ENCODE results near the gene TMEM19. TPM values are rescaled to one million over a fixed set of nuclear protein-coding genes. Genes with fewer than 3 reads are reported as not detected.

Gene TMEM19
- total RNA-seq, 1 donor from 2014 or later: 46.7 TPM

GRCh38 chr12:71671311-71671710 is 14.6 kb upstream of the TMEM19 start:
- intact Hi-C loops (cut with micrococcal nuclease): no loop called here
- H3K27ac Mint-ChIP-seq: no peak overlapping the region
- H3K9me3 Mint-ChIP-seq: no peaks in the 10 kb centered on the region
- CTCF ChIA-PET: no interaction called here
- peaks cover 3% of the 10 kb centered on the region for H3K36me3 Mint-ChIP-seq (ENCODE audit: low read depth)
- ATAC-seq (ENCODE audit: low read depth): no peak
- H3K27me3 Mint-ChIP-seq: no peaks in the 10 kb centered on the region
- POLR2A ChIA-PET: interaction anchor here (0.6 kb wide), 1 partner anchor 27 kb away, joined by 3 read pairs; no protein-coding TSS in a partner anchor
- TF ChIP-seq, protein P1, sequence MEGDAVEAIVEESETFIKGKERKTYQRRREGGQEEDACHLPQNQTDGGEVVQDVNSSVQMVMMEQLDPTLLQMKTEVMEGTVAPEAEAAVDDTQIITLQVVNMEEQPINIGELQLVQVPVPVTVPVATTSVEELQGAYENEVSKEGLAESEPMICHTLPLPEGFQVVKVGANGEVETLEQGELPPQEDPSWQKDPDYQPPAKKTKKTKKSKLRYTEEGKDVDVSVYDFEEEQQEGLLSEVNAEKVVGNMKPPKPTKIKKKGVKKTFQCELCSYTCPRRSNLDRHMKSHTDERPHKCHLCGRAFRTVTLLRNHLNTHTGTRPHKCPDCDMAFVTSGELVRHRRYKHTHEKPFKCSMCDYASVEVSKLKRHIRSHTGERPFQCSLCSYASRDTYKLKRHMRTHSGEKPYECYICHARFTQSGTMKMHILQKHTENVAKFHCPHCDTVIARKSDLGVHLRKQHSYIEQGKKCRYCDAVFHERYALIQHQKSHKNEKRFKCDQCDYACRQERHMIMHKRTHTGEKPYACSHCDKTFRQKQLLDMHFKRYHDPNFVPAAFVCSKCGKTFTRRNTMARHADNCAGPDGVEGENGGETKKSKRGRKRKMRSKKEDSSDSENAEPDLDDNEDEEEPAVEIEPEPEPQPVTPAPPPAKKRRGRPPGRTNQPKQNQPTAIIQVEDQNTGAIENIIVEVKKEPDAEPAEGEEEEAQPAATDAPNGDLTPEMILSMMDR (IDR thresholded peaks at IDR 0.05): no peak
- H3K4me1 Mint-ChIP-seq: peaks cover 8% of the 10 kb centered on the region
- no peak overlapping the region for H3K4me3 Mint-ChIP-seq
- no peak for DNase-seq

DNA sequence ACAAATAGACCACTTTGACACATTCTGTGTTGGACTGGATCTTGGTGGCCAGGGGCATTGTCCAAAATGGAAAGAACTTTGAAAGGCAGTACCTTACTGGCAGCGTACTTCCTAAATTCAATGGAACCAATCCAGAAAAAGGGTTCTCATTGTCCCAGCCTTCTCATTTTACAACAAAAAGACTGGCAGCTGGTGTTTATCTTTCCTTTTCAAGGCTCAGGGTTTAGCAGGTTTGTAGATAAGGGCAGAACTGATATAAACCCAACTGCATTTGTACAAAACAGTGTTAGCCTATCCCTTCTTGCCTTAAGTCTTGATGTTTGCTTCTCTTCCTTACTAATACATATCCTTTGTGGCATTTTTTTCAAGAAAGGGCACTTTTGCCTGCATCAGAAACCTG is 14.1 kb upstream of the TMEM19 start:
- no peaks in the 10 kb centered on the region for H3K27me3 Mint-ChIP-seq
- H3K27ac Mint-ChIP-seq: no peak overlapping the region

GRCh38 chr12:71682466-71682865 is 3.4 kb upstream of the TMEM19 start:
- no peaks in the 10 kb centered on the region for H3K9me3 Mint-ChIP-seq
- peaks cover 21% of the 10 kb centered on the region for H3K4me1 Mint-ChIP-seq
- ATAC-seq (ENCODE audit: low read depth): no peak
- intact Hi-C loops (cut with micrococcal nuclease): no loop called here
- no peak for DNase-seq
- H3K27me3 Mint-ChIP-seq: no peaks in the 10 kb centered on the region
- no peak overlapping the region for H3K4me3 Mint-ChIP-seq
- H3K36me3 Mint-ChIP-seq (ENCODE audit: low read depth): peaks cover 4% of the 10 kb centered on the region
- TF ChIP-seq, protein P1 (IDR thresholded peaks at IDR 0.05): no peak
- ChIA-PET CTCF (no interaction called here), POLR2A (no interaction called here)
- H3K27ac Mint-ChIP-seq: no peak overlapping the region

More for the DNA sequence above, 14.1 kb upstream of the TMEM19 start:
- intact Hi-C loops (cut with micrococcal nuclease): no loop called here
- TF ChIP-seq, protein P1 (IDR thresholded peaks at IDR 0.05): no peak
- ATAC-seq (ENCODE audit: low read depth) (no peak), DNase-seq (no peak)
- ChIA-PET POLR2A (no interaction called here), CTCF (interaction anchor here (1.1 kb wide), 1 partner anchor 14 kb away, joined by 4 read pairs; the partner anchor contains the start of gene TMEM19)
- peaks cover 8% of the 10 kb centered on the region for H3K36me3 Mint-ChIP-seq (ENCODE audit: low read depth)
- H3K4me3 Mint-ChIP-seq: no peak overlapping the region
- H3K9me3 Mint-ChIP-seq: no peaks in the 10 kb centered on the region
- H3K4me1 Mint-ChIP-seq: peaks cover 7% of the 10 kb centered on the region

GRCh38 chr12:71683633-71684032 is 2.2 kb upstream of the TMEM19 start:
- H3K36me3 Mint-ChIP-seq (ENCODE audit: low read depth): peaks cover 7% of the 10 kb centered on the region
- ChIA-PET POLR2A (interaction anchor here (4.9 to 8.1 kb wide), 3 partner anchors 15 to 72 kb away, joined by 48 to 232 read pairs (median 72); partner anchors contain the start of genes RAB21, THAP2 and ZFC3H1), CTCF (interaction anchor here (2.4 to 5.4 kb wide), 2 partner anchors 47 to 63 kb away, joined by 9 to 81 read pairs; no protein-coding TSS in a partner anchor)
- DNase-seq (no peak), ATAC-seq (ENCODE audit: low read depth) (no peak)
- H3K4me1 Mint-ChIP-seq: peaks cover 32% of the 10 kb centered on the region
- no peak overlapping the region for H3K27ac Mint-ChIP-seq
- TF ChIP-seq, protein P1 (IDR thresholded peaks at IDR 0.05): no peak
- no peaks in the 10 kb centered on the region for H3K9me3 Mint-ChIP-seq
- intact Hi-C loops (cut with micrococcal nuclease): no loop called here
- no peak overlapping the region for H3K4me3 Mint-ChIP-seq
- no peaks in the 10 kb centered on the region for H3K27me3 Mint-ChIP-seq

DNA sequence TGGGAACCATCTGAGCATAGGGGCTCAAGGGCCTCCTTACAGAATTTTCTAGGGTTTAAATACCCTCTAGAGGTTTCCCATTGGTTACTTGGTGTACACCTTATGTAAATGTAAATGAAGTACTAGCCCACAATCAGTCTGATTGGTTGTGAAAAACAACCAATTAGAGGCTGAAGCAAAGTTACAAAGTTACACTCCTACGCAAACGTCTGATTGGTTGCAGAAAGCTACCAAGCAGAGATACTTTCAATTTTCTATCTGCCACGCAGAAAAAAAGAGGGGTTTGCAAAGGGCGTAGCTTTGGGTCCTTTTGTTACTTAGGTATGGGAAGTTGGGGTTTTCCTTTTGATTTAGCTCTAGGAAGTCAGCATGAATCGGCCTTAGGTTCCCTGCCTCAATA is 1.8 kb upstream of the TMEM19 start:
- ChIA-PET CTCF (interaction anchor here (2.4 to 5.5 kb wide), 3 partner anchors 20 to 63 kb away, joined by 9 to 81 read pairs (median 52); partner anchors contain the start of genes THAP2 and ZFC3H1), POLR2A (interaction anchor here (2.9 to 8.1 kb wide), 4 partner anchors 11 to 71 kb away, joined by 21 to 232 read pairs (median 60); partner anchors contain the start of genes RAB21, THAP2 and ZFC3H1)
- ATAC-seq (ENCODE audit: low read depth): no peak
- TF ChIP-seq, protein P1 (IDR thresholded peaks at IDR 0.05): no peak
- H3K9me3 Mint-ChIP-seq: no peaks in the 10 kb centered on the region
- peak overlapping the region; percentile 92 for H3K27ac Mint-ChIP-seq
- H3K4me3 Mint-ChIP-seq: peak overlapping the region; percentile 48
- peaks cover 7% of the 10 kb centered on the region for H3K36me3 Mint-ChIP-seq (ENCODE audit: low read depth)
- H3K27me3 Mint-ChIP-seq: no peaks in the 10 kb centered on the region
- no peak for DNase-seq
- intact Hi-C loops (cut with micrococcal nuclease): no loop called here
- peaks cover 37% of the 10 kb centered on the region for H3K4me1 Mint-ChIP-seq
